ENCODE data around the gene FAM168A.
"Not testable (repeated sequence)": the region's sequence is repeated elsewhere in the genome, so short reads cannot be mapped to it uniquely, and the experiment has no call there.

FAM168A gene

DNA sequence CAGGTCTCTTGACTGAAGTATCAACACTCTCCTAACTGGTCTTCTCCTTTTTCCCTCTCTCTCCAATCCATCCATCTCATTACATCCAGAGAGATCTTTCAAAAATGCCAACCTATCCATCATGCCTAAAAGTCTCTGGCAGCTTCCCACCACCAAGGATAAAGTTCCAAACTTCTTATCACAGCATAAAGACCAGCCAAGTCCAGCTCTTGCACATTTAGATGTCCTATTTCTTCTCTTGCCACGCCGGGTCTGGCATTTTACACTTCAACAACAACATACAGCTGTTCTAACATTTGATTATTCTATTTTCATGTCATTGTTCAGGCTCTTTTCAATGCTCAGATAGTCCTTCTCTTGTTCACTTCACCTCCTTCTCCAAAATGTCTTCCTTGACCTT lies 151.1 kb downstream of the FAM168A start:
- Histone ChIP-seq H3K36me3 (ENCODE audit: low read length) (no peaks in the 10 kb centered on the region), H4K20me1 (ENCODE audit: low read depth, low read length) (no peaks in the 10 kb centered on the region), H3K9me3 (ENCODE audit: insufficient read depth, low read length) (no peaks in the 10 kb centered on the region), H3K9ac (ENCODE audit: low read length) (no peak overlapping the region), H3F3A (ENCODE audit: insufficient read depth) (no peaks in the 10 kb centered on the region), H3K79me2 (ENCODE audit: insufficient read depth, low read length) (no peaks in the 10 kb centered on the region), H2AFZ (ENCODE audit: low read depth, low read length, severe bottlenecking) (no peak overlapping the region), H3K27ac (ENCODE audit: low read depth, low read length) (no peak overlapping the region), H3K4me3 (ENCODE audit: insufficient read depth, low read length, poor library complexity, severe bottlenecking) (no peak overlapping the region), H3K9me2 (replicated peaks; ENCODE audit: insufficient read depth, low read length) (no peaks in the 10 kb centered on the region), H3K27me3 (ENCODE audit: low read length) (no peaks in the 10 kb centered on the region), H3K4me2 (ENCODE audit: low read depth, low read length, poor library complexity, severe bottlenecking) (no peak overlapping the region)
- TF ChIP-seq EZH2phosphoT487 (conservative IDR thresholded peaks at IDR 0.05; ENCODE audit: low read length), result no peak
- TF ChIP-seq, protein P1, sequence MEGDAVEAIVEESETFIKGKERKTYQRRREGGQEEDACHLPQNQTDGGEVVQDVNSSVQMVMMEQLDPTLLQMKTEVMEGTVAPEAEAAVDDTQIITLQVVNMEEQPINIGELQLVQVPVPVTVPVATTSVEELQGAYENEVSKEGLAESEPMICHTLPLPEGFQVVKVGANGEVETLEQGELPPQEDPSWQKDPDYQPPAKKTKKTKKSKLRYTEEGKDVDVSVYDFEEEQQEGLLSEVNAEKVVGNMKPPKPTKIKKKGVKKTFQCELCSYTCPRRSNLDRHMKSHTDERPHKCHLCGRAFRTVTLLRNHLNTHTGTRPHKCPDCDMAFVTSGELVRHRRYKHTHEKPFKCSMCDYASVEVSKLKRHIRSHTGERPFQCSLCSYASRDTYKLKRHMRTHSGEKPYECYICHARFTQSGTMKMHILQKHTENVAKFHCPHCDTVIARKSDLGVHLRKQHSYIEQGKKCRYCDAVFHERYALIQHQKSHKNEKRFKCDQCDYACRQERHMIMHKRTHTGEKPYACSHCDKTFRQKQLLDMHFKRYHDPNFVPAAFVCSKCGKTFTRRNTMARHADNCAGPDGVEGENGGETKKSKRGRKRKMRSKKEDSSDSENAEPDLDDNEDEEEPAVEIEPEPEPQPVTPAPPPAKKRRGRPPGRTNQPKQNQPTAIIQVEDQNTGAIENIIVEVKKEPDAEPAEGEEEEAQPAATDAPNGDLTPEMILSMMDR (IDR thresholded peaks at IDR 0.05; ENCODE audit: insufficient read depth, low read length, poor library complexity, severe bottlenecking), result no peak

DNA sequence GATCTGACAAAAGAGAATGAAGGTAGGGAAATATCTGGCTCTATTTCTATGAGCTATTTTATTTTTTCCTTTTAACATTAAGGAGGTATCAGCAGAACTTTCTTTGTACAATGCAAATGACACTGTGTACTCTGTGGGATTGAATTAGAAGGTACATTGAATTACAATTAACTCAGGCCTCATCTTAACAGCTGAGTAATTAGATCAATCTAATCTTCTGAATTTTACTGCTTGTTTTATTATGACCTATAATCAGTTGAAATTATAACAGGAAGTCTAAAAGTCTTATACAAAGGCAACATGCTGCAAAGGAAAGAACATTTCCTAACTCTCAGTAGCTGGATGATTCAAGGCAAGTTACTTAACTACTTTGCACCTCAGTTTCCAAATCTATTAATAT lies 151.9 kb downstream of the FAM168A start:
- H3K36me3 ChIP-seq (ENCODE audit: low read length), result no peaks in the 10 kb centered on the region
- no peak overlapping the region for H3K9ac ChIP-seq (ENCODE audit: low read length)
- H2AFZ ChIP-seq (ENCODE audit: low read depth, low read length, severe bottlenecking), result no peak overlapping the region
- H3K9me2 ChIP-seq (replicated peaks; ENCODE audit: insufficient read depth, low read length), result no peaks in the 10 kb centered on the region
- H3F3A ChIP-seq (ENCODE audit: insufficient read depth), result no peaks in the 10 kb centered on the region
- no peak for TF ChIP-seq EZH2phosphoT487 (conservative IDR thresholded peaks at IDR 0.05; ENCODE audit: low read length)
- TF ChIP-seq, protein P1 (IDR thresholded peaks at IDR 0.05; ENCODE audit: insufficient read depth, low read length, poor library complexity, severe bottlenecking), result no peak
- no peak overlapping the region for H3K4me3 ChIP-seq (ENCODE audit: insufficient read depth, low read length, poor library complexity, severe bottlenecking)
- H3K27me3 ChIP-seq (ENCODE audit: low read length), result no peaks in the 10 kb centered on the region
- no peaks in the 10 kb centered on the region for H4K20me1 ChIP-seq (ENCODE audit: low read depth, low read length)
- no peak overlapping the region for H3K27ac ChIP-seq (ENCODE audit: low read depth, low read length)
- H3K79me2 ChIP-seq (ENCODE audit: insufficient read depth, low read length), result no peaks in the 10 kb centered on the region
- H3K9me3 ChIP-seq (ENCODE audit: insufficient read depth, low read length), result no peaks in the 10 kb centered on the region
- no peak overlapping the region for H3K4me2 ChIP-seq (ENCODE audit: low read depth, low read length, poor library complexity, severe bottlenecking)

DNA sequence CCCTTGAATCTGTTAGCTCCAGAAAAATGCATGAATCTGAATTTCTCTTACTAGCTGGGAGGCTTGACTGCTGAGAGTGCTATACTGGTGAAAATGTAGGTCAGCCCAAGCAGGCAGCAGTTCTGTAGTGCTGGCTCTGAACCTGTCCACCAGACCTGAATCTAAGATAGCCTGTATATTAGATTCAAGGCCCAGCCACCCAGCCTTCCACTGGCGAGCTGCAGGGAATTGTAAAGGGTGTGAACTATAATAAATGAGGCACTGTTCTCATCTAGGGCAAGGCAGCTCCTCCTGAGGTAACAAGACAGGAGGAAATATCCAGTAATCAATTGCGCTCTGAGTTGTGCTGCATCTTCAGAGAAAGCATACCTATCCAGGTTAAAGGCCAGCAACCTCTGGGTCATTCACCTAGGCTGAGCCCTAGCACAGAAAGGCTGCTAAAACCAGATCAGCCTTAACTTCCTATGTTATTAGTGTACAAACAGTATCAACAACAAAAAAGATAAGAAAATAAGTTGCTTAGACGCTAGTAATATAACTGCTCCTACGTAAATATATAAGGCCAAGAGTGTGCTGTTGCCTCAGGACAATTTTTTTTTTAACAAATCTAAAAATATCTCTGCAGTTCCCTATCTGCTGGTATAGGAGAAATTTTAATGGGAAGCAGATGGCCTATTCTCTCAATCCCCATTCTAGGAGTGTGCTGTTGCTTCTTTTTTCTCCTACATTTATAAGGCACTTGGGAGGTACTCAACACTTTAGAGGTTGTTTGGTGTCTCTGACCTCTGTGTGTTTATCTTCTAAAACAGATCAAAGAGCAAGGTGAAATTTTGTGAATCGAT lies 158.7 kb downstream of the FAM168A start:
- no peak overlapping the region for H3K9ac ChIP-seq (ENCODE audit: low read length)

DNA sequence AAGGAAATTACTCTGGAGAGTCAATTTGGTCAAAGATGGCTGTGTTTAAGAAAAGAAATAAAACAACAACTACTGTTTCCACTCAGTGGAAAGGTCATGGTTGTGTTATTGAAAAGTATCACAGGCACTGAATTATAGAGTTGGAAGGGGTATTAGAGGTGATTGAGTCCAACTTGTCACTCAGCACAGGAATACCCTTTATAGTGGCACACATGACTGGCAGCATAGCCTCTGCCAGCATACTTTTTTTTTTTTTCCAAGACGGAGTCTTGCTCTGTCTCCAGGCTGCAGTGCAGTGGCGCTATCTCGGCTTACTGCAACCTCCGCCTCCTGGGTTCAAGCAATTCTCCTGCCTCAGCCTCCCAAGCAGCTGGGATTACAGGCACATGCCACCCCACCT lies 161.1 kb downstream of the FAM168A start:
- H3K9me3 ChIP-seq (ENCODE audit: insufficient read depth, low read length); H3K9ac ChIP-seq (ENCODE audit: low read length); H3K9me2 ChIP-seq (replicated peaks; ENCODE audit: insufficient read depth, low read length); H3K4me3 ChIP-seq (ENCODE audit: insufficient read depth, low read length, poor library complexity, severe bottlenecking); H3K79me2 ChIP-seq (ENCODE audit: insufficient read depth, low read length); H3F3A ChIP-seq (ENCODE audit: insufficient read depth); H4K20me1 ChIP-seq (ENCODE audit: low read depth, low read length); H3K4me2 ChIP-seq (ENCODE audit: low read depth, low read length, poor library complexity, severe bottlenecking); H2AFZ ChIP-seq (ENCODE audit: low read depth, low read length, severe bottlenecking); H3K27ac ChIP-seq (ENCODE audit: low read depth, low read length); H3K27me3 ChIP-seq (ENCODE audit: low read length); H3K36me3 ChIP-seq (ENCODE audit: low read length): not testable (repeated sequence)

More for the DNA sequence above, 158.7 kb downstream of the FAM168A start:
- Histone ChIP-seq H3K79me2 (ENCODE audit: insufficient read depth, low read length) (no peaks in the 10 kb centered on the region), H3K27me3 (ENCODE audit: low read length) (no peaks in the 10 kb centered on the region), H3K9me2 (replicated peaks; ENCODE audit: insufficient read depth, low read length) (no peaks in the 10 kb centered on the region), H3F3A (ENCODE audit: insufficient read depth) (no peaks in the 10 kb centered on the region), H2AFZ (ENCODE audit: low read depth, low read length, severe bottlenecking) (no peak overlapping the region), H3K27ac (ENCODE audit: low read depth, low read length) (no peak overlapping the region), H3K4me3 (ENCODE audit: insufficient read depth, low read length, poor library complexity, severe bottlenecking) (no peak overlapping the region), H3K4me2 (ENCODE audit: low read depth, low read length, poor library complexity, severe bottlenecking) (no peak overlapping the region), H3K36me3 (ENCODE audit: low read length) (no peaks in the 10 kb centered on the region), H4K20me1 (ENCODE audit: low read depth, low read length) (no peaks in the 10 kb centered on the region), H3K9me3 (ENCODE audit: insufficient read depth, low read length) (no peaks in the 10 kb centered on the region)
- TF ChIP-seq, protein P1 (IDR thresholded peaks at IDR 0.05; ENCODE audit: insufficient read depth, low read length, poor library complexity, severe bottlenecking), result no peak
- TF ChIP-seq EZH2phosphoT487 (conservative IDR thresholded peaks at IDR 0.05; ENCODE audit: low read length), result no peak
